GM18907 (cell line): Measurements from ENCODE around the gene DCAF11.

Experiments
- ATAC-seq: cut with Tn5 transposase; IDR thresholded peaks from one replicate; pipeline ENCODE4 v1.9.1; 2021; ENCODE audit warnings: mild to moderate bottlenecking, moderate library complexity; ENCODE audit not compliant: unreplicated experiment

DCAF11 gene

DNA sequence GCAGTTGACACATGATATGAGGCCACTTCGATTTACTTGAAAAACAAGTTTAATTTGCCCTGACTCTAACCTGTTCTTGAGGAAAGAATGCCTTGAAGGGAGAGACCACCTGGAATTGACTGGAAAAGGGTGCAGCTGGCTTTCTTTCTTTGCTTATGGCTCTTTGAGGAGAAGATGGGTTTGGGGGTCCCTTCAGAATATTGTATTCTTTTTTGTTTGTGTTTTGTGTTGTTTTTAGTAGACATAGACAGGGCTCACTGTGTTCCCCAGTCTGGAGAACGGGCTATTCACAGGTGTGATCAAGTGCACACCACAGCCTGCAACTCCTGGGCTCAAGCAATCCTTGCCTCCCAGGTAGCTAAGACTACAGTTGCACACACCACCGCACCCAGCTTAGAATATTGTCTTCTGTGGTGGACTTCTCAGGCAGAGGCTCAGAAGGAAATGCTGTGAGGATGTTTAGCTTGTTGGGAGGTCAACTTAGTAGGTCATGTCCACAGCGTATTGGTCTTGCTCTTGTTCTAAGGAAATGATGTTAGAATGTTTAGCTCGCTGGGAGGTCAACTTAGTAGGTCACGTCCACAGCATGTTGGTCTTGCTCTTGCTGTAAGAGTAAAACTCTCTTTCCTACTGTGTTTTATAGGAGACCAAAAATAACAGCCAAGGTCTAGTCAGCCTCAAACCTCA is 1.7 kb downstream of the DCAF11 start:
- ATAC-seq: no peak

DNA sequence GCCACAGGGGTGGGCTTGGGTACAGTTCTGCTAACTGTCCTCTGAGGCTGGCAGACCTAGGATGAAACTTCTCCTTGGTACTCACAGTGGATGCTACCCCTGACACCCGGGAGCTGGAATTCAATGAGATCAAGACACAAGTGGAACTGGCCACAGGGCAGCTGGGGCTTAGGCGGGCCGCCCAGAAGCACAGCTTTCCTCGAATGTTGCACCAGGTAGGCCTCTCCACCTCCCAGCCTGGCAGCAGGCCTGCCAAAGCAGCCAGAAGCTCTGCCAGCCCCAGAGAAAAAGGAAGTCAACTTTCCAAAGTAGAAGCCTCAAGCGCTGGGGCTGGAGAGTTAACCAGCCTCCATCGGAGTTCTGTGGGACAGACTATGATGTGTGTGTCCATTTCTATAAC is 2.6 kb downstream of the DCAF11 start:
- ATAC-seq: no peak

DNA sequence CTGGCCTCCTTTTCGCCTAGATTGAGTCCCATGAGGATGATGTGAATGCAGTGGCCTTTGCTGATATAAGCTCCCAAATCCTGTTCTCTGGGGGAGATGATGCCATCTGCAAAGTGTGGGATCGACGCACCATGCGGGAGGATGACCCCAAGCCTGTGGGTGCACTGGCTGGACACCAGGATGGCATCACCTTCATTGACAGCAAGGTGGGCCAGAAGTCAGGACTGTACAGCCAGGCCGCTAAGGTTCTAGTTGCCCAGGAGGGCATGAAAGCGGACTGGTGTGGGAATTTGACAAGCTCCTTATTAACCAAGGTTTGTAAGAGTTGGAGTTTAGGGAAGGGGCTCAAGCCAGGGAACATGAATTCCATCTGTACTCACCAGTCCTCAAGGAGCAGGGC is 5.1 kb downstream of the DCAF11 start:
- no peak for ATAC-seq

DNA sequence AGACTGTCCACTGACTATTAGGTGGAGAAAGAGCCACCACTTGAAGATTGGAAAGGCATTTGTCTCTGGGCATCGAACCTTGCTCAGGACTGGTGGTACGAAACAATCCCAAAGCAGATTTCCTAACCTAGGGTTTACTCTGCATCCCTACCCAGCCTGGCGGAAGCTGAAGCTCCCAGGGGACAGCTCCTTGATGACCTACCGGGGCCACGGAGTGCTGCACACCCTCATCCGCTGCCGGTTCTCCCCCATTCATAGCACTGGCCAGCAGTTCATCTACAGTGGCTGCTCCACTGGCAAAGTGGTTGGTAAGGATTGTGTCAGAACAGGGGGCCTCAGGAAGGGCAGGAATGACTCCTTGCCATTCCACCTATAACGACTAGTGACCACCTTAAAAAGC is 6.6 kb downstream of the DCAF11 start:
- ATAC-seq: no peak

- no peak for ATAC-seq
These were observed 7.8 kb downstream of the DCAF11 start for GRCh38 chr14:24122416-24122815.

- no peak for ATAC-seq
These were observed 8.3 kb downstream of the DCAF11 start for GRCh38 chr14:24122898-24123297.

DNA sequence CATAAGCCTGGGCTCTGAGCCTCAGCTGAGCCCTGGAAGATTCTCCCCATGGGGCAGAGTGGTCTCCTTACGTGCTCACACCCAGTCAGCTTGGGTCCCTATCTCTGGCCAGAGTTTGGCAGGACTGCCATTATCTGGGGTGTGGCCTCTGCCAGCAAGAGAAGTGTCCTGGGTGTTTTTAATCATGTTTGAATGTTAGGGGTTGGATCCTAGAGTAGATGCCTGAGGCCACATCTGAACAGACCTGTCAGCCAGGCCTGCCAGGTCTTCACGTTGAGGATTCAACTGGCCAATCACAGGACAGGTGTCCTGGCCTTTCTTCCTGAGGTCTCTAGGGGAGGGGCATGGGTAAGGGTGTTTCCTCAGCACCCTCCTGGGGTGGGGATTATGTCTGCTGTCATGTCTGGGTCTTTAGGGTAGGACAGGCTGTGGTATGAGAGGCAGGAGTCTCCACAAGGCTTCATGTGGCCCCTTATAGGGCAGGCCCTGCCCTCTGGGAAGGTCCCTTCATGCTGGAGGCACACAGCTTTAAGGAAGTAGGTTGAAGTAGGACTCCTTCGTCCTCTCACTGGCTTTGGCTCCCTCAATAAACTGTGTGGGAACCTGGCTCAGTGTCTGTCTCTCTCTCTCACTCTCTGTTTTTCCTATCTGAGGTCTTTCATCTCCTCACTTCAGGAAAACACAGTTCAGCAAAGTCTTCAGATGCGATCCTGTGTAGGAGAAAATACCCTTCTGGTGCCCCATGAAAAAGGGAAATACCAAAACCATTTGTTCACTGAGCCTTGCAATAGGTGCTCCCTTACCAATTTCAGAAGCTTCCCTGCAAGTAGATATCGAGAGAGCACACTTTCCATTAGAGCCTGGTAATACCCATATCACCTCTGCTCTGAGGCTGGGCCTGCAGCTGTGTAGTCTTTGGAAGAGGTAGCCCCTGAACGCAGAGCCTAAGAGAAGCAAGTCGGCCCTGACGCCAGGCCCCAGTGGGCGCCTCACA is 9.1 kb downstream of the DCAF11 start:
- peak; percentile 71 for ATAC-seq

DNA sequence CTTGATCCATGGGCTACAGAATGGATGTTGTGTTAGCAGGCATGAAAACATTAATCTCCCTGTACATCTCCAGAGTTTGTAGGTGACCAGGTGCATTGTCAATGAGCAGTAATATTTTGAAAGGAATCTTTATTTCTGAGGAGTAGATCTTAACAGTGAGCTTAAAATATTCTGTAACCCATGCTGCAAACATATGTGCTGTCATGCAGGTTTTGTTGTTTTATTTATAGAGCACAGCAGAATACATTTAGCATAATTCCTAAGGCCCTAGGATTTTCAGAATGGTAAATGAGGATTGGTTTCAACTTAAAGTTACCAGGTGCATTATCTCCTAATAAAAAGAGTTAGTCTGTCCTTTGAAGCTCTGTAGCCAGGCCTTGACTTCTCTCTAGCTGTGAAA is 12.4 kb downstream of the DCAF11 start:
- no peak for ATAC-seq

DNA sequence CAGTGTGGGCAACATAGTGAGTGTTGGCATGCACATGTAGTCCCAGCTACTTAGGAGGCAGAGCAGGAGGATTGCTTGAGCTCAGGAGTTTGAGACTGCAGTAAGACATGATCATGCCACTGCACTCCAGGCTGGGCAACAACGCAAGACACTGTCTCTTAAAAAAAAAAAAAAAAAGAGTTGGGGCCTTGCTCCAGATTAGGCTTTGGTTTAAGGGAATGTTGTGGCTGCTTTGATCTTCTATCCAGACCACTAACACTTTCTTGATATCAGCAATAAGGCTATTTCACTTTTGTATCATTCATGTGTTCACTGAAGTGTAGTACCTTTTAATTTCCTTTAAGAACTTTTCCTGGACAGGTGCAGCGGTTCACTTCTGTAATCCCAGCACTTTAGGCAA is 13.1 kb downstream of the DCAF11 start:
- ATAC-seq: no peak

GRCh38 chr14:24129410-24129998 is 14.9 kb downstream of the DCAF11 start:
- ATAC-seq: no peak

DNA sequence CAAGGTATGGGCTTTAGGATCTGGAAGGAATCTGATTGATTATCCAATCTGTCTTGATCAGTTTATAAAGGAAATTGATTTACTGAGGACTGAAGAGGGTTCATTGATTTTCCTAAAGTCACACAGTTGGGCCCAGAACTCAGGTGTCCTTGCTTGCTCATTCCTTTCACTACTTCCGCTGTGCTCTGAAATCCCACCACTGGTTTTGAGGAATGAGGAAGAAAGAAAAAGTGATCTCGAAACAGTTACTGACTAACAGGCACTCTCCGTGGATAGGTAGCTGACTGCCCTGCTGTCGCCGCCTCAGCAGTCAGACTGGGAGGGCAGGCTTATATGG is 15.8 kb downstream of the DCAF11 start, which contains the start of gene FITM1:
Gene FITM1 (plus strand): TSS at position 280 of the 337 bp plus-strand sequence. CDS start 905 bp downstream, outside the sequence.
- no peak for ATAC-seq

GRCh38 chr14:24130717-24131548 is 16.4 kb downstream of the DCAF11 start:
- no peak for ATAC-seq

DNA sequence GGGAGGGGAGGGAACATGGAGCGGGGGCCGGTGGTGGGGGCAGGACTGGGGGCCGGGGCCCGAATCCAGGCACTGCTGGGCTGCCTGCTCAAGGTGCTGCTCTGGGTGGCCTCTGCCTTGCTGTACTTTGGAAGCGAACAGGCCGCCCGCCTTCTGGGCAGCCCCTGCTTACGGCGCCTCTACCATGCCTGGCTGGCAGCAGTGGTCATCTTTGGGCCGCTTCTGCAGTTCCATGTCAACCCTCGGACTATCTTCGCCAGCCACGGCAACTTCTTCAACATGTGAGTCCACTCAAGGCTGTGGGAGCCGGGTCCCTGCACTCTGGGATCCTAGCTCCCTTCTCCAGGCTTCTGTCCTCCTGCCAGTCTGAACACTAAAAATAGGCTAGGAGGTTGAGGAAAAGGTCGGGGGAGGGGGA is 17.0 kb downstream of the DCAF11 start:
- no peak for ATAC-seq

- no peak for ATAC-seq
These were observed 17.6 kb downstream of the DCAF11 start for GRCh38 chr14:24132061-24132685.

GRCh38 chr14:24132976-24133375 is 18.4 kb downstream of the DCAF11 start:
- no peak for ATAC-seq

- no peak for ATAC-seq
These were observed 19.2 kb downstream of the DCAF11 start for GRCh38 chr14:24133735-24134134.

GRCh38 chr14:24135584-24135833 is 20.9 kb downstream of the DCAF11 start:
- peak; percentile 6 for ATAC-seq

- peak; percentile 82 for ATAC-seq
These were observed 21.5 kb downstream of the DCAF11 start, which contains the start of gene PSME1 for GRCh38 chr14:24135834-24136683. Gene PSME1, plus strand, starts transcription at chr14:24136194. Its CDS starts 69 bp downstream, at chr14:24136263.

- no peak for ATAC-seq
These were observed 22.3 kb downstream of the DCAF11 start for GRCh38 chr14:24136684-24137528.
